Smooth muscle cell (in vitro differentiated cells): ENCODE measurements around the gene LRRC27. TPM values are rescaled to one million over a fixed set of nuclear protein-coding genes. Genes with fewer than 3 reads are reported as not detected.

Source experiments
- DNase-seq: peaks from one replicate; lab custom pipeline; 2025; ENCODE audit not compliant: unreplicated experiment; lab: John Stamatoyannopoulos, UW
- H2AFZ ChIP-seq: fragments of 200-600 bp; sonication (generic); 2 replicates; pipeline ENCODE4 v1.6.0; 2016; ENCODE audit warnings: antibody characterized with exemption, low read depth, mild to moderate bottlenecking
- H3F3A ChIP-seq: fragments of 200-600 bp; sonication (generic); 2 replicates; pipeline ENCODE4 v1.6.0; 2017; ENCODE audit warnings: antibody characterized with exemption, low read depth
- H3K27ac ChIP-seq: fragments of 200-600 bp; sonication (generic); 2 replicates; pipeline ENCODE4 v1.5.1; 2016; ENCODE audit warnings: low read depth, mild to moderate bottlenecking
- H3K27me3 ChIP-seq: fragments of 200-600 bp; sonication (generic); 2 replicates; pipeline ENCODE4 v1.6.1; 2016; ENCODE audit warnings: low read depth, mild to moderate bottlenecking
- H3K36me3 ChIP-seq: fragments of 200-600 bp; sonication (generic); 2 replicates; pipeline ENCODE4 v1.5.1; 2016; ENCODE audit warnings: low read depth
- H3K4me1 ChIP-seq: fragments of 200-600 bp; sonication (generic); 2 replicates; pipeline ENCODE4 v1.5.1; 2016; ENCODE audit warnings: low read depth
- H3K4me2 ChIP-seq: fragments of 200-600 bp; sonication (generic); 2 replicates; pipeline ENCODE4 v1.6.0; 2016; ENCODE audit warnings: mild to moderate bottlenecking
- H3K4me3 ChIP-seq: fragments of 200-600 bp; sonication (generic); 2 replicates; pipeline ENCODE4 v1.5.1; 2016; ENCODE audit warnings: mild to moderate bottlenecking
- H3K79me2 ChIP-seq: fragments of 200-600 bp; sonication (generic); 2 replicates; pipeline ENCODE4 v1.6.0; 2016; ENCODE audit warnings: low read depth, mild to moderate bottlenecking
- H3K9ac ChIP-seq: fragments of 200-600 bp; sonication (generic); 2 replicates; pipeline ENCODE4 v1.6.0; 2016; ENCODE audit warnings: low read depth
- H3K9me3 ChIP-seq: fragments of 200-600 bp; sonication (generic); replicated peaks from 2 replicates; pipeline ENCODE4 v1.5.1; 2016; ENCODE audit warnings: low read depth
- H4K20me1 ChIP-seq: fragments of 200-600 bp; sonication (generic); 2 replicates; pipeline ENCODE4 v1.6.0; 2016; ENCODE audit warnings: low read depth
- CTCF ChIP-seq: fragments of 200-600 bp; sonication (generic); IDR thresholded peaks from 2 replicates; pipeline ENCODE4 v1.5.1; 2017; ENCODE audit warnings: borderline replicate concordance, mild to moderate bottlenecking, antibody characterized with exemption; ENCODE audit not compliant: insufficient read depth, poor library complexity, severe bottlenecking
- WGBS: methylation state at CpG from one replicate; pipeline ENCODE4 v1.1.7; 2016; ENCODE audit warnings: low lambda C conversion rate; 5-methylcytosine and 5-hydroxymethylcytosine counted together
- polyA plus RNA-seq: library from polyadenylated mRNA; unstranded; fragments of >200 nt; fragmentation: Nextera tagmentation; extraction: Ambion mirVana; gene quantifications from 2 replicates; pipeline ENCODE4 v1.2.1, GENCODE V29; 2016
- total RNA-seq: library from RNA; depleted of rRNA; stranded (reverse); fragments of >200 nt; gene quantifications from 2 replicates; pipeline ENCODE4 v1.2.3, GENCODE V29; 2014

The LRRC27 gene
- total and polyA plus RNA-seq, 2 experiments from 2014 or later, result 7.6 to 11.5 TPM

DNA sequence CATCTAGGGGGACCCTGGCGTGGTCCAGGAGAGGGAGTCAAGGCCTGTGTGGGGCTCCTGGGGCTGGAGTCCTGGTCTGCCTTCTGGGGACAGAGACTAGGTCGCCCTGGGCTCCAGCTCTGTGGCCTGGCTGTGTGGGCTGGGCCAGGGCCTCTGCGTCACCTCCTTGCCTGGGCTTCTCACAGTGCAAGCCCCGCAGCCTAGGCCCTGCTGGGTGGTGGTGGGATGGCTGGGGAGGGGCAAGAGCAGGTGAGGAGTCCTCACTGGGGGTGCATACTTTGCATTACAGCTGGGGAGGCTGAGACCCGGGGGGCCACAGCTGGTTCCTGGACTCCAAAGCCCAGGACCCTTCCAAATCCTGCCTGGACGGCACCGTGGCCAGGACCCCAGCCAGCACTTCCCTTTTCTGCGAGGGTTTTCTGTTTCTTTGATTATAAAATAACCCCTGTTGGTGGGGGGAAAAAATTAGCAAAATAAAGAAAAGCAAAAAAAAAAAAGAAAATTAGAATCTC lies 88.5 kb downstream of the LRRC27 start:
- no peaks in the 10 kb centered on the region for H3K27me3 ChIP-seq
- H2AFZ ChIP-seq, result no peak overlapping the region
- peaks cover 10% of the 10 kb centered on the region for H3K79me2 ChIP-seq
- no peak for TF ChIP-seq CTCF
- no peaks in the 10 kb centered on the region for H3K36me3 ChIP-seq
- no peaks in the 10 kb centered on the region for H3F3A ChIP-seq
- no peaks in the 10 kb centered on the region for H4K20me1 ChIP-seq
- no peak overlapping the region for H3K27ac ChIP-seq
- WGBS, result 82% methylated on average over 8 of the region's 8 CpGs
- no peak overlapping the region for H3K4me3 ChIP-seq
- peaks cover 25% of the 10 kb centered on the region for H3K4me1 ChIP-seq
- DNase-seq, result no peak
- H3K9me3 ChIP-seq, result no peaks in the 10 kb centered on the region
- no peak overlapping the region for H3K9ac ChIP-seq
- H3K4me2 ChIP-seq, result peak overlapping the region; percentile 78

GRCh38 chr10:132420981-132421846 lies 89.2 kb downstream of the LRRC27 start:
- Histone ChIP-seq H3K4me1 (peaks cover 25% of the 10 kb centered on the region), H3K4me3 (no peak overlapping the region), H3K79me2 (peaks cover 10% of the 10 kb centered on the region), H3K4me2 (peak overlapping the region; percentile 78), H3K9ac (peak overlapping the region; percentile 50), H3K27me3 (no peaks in the 10 kb centered on the region), H2AFZ (no peak overlapping the region), H3K27ac (peak overlapping the region; percentile 64), H4K20me1 (no peaks in the 10 kb centered on the region), H3K9me3 (no peaks in the 10 kb centered on the region), H3F3A (no peaks in the 10 kb centered on the region), H3K36me3 (no peaks in the 10 kb centered on the region)
- peak; percentile 31 for DNase-seq
- no peak for TF ChIP-seq CTCF
- 38% methylated on average over 30 of the region's 33 CpGs for WGBS

DNA sequence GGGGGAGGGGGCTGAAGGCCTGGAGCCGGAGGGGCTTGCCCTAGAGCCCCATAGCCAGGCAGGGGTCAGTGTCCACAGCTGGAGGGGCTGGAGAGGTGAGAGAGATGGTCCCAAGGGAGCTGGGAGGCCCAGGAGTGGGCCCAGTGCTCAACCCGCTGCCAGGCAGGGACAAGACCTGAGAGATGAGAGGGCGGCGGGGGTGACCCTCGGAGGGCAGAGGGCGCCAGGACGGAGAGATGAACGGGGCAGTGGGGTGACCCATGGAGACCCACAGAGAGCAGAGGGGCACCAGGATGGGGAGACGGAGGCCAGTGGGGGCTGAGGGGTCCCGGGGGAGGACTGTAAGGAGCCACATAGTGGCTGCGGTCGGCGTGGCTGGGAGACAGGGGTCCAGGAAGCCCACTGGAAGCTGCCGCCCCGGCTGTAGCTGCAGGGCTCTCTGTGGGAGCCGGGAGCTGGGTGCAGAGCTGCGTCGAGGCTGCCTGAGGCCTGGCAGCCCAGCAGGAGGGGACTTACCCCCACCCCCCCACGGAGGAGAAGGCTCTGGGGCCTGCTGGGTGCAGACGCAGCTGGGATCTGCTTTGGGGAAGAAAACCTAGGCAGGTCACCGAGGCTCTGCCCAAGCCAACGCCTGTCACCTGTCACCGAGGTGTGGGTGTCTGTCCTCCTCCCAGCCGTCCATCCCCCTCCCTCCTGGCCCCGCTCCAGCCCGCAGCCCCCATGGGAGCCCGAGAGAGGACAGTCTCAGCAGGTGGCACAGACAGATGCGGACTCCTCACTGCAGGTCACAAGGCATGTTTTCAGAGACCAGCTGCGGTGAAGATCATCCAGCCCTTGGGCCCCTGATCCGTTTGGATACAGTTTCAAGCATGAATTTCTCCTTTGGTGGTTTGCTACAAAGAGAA lies 90.1 kb downstream of the LRRC27 start:
- H3K79me2 ChIP-seq, result peaks cover 10% of the 10 kb centered on the region
- H3K36me3 ChIP-seq, result no peaks in the 10 kb centered on the region
- peak overlapping the region; percentile 78 for H3K4me2 ChIP-seq
- H3F3A ChIP-seq, result no peaks in the 10 kb centered on the region
- no peak overlapping the region for H2AFZ ChIP-seq
- peaks cover 25% of the 10 kb centered on the region for H3K4me1 ChIP-seq
- H3K27ac ChIP-seq, result peak overlapping the region; percentile 64
- WGBS, result 87% methylated on average over 11 of the region's 30 CpGs
- no peak for DNase-seq
- no peak for TF ChIP-seq CTCF
- no peaks in the 10 kb centered on the region for H4K20me1 ChIP-seq
- H3K4me3 ChIP-seq, result no peak overlapping the region
- H3K9ac ChIP-seq, result peak overlapping the region; percentile 50
- no peaks in the 10 kb centered on the region for H3K27me3 ChIP-seq
- H3K9me3 ChIP-seq, result no peaks in the 10 kb centered on the region
